Caco-2 (cell line): ENCODE data around the gene XXYLT1. TPM values are rescaled to one million over a fixed set of nuclear protein-coding genes. Genes with fewer than 3 reads are reported as not detected.

Source experiments
- BruUV-seq: library from RNA; stranded (reverse); fragments of 400-500 nt; replicated peaks from 2 replicates; lab custom pipeline; 2021; lab: Mats Ljungman, UMichigan
- CTCF ChIA-PET: fragments of 300-600 bp; sonication (Branson Sonifier 250); formaldehyde crosslinking; loops from one replicate; lab custom pipeline; 2022; ENCODE audit warnings: antibody characterized with exemption; lab: Charles Lee
- POLR2A ChIA-PET: fragments of 300-600 bp; sonication (Branson Sonifier 250); formaldehyde crosslinking; loops from one replicate; lab custom pipeline; 2022; ENCODE audit warnings: antibody characterized with exemption; lab: Charles Lee
- DNase-seq, 2 experiments: peaks; one replicate each; pipeline versions ENCODE4 v3.0.0 to v3.0.0-alpha.2; 2020 to 2022
- H3K27me3 ChIP-seq: replicated peaks from 2 replicates; pipeline ENCODE4 v1.6.0; 2011; ENCODE audit warnings: low read length; ENCODE audit not compliant: control insufficient read depth, insufficient read depth
- H3K36me3 ChIP-seq: 2 replicates; pipeline ENCODE4 v1.5.1; 2011; ENCODE audit warnings: low read length; ENCODE audit not compliant: control insufficient read depth, insufficient read depth
- H3K4me1 ChIP-seq: fragments of 250-450 bp; sonication (Bioruptor Pico); 2 replicates; pipeline ENCODE4 v1.5.1; 2020; ENCODE audit warnings: mild to moderate bottlenecking
- H3K4me3 ChIP-seq: 2 replicates; pipeline ENCODE4 v1.5.1; 2011; ENCODE audit warnings: low read depth, mild to moderate bottlenecking, control low read depth, low read length
- H3K9me3 ChIP-seq: fragments of 250-450 bp; sonication (Bioruptor Pico); 2 replicates; pipeline ENCODE4 v1.5.1; 2020; ENCODE audit warnings: mild to moderate bottlenecking, moderate library complexity
- H3K27ac Mint-ChIP-seq: one replicate; pipeline ENCODE4 v1.8.0; 2022; ENCODE audit warnings: mixed read lengths; ENCODE audit not compliant: unreplicated experiment
- H3K27me3 Mint-ChIP-seq: one replicate; pipeline ENCODE4 v1.8.0; 2022; ENCODE audit warnings: mixed read lengths; ENCODE audit not compliant: insufficient read depth, unreplicated experiment
- H3K36me3 Mint-ChIP-seq: one replicate; pipeline ENCODE4 v1.8.0; 2022; ENCODE audit warnings: mild to moderate bottlenecking, mixed read lengths; ENCODE audit not compliant: insufficient read depth, unreplicated experiment
- H3K4me1 Mint-ChIP-seq: one replicate; pipeline ENCODE4 v1.8.0; 2022; ENCODE audit warnings: low read depth, mixed read lengths; ENCODE audit not compliant: unreplicated experiment
- H3K4me3 Mint-ChIP-seq: one replicate; pipeline ENCODE4 v1.8.0; 2022; ENCODE audit warnings: mild to moderate bottlenecking, moderate library complexity, mixed read lengths; ENCODE audit not compliant: unreplicated experiment
- H3K9me3 Mint-ChIP-seq: one replicate; pipeline ENCODE4 v1.8.0; 2022; ENCODE audit warnings: mixed read lengths; ENCODE audit not compliant: unreplicated experiment
- CTCF ChIP-seq, 2 experiments: fragments of 200-600 bp in 1 of 2; IDR thresholded peaks; 1 replicate in 1 of 2; 2 replicates in 1 of 2; pipeline versions ENCODE4 v1.5.1 to v1.8.0; 2011 to 2022; ENCODE audit warnings: antibody characterized with exemption in 1 of 2, control low read depth in 1 of 2, inconsistent platforms in 1 of 2, low read depth in 1 of 2, low read length in 1 of 2, mild to moderate bottlenecking in 1 of 2, moderate library complexity in 1 of 2; ENCODE audit not compliant: insufficient read depth in 1 of 2, severe bottlenecking in 1 of 2, unreplicated experiment in 1 of 2
- intact Hi-C: fragments of 100-400 bp; cut with micrococcal nuclease; formaldehyde crosslinking; loops from one replicate; pipeline ENCODE4 v1.10.0; 2022; ENCODE audit not compliant: unreplicated experiment
- total RNA-seq: library from RNA; stranded (reverse); gene quantifications from 2 replicates; pipeline ENCODE4 v1.2.3, GENCODE V29; 2022

The XXYLT1 gene
- total RNA-seq, 1 experiment from 2014 or later: 14.2 TPM

GRCh38 chr3:195238586-195239118 lies 32.3 kb downstream of the XXYLT1 start:
- Mint-ChIP-seq H3K9me3 (peaks cover 9% of the 10 kb centered on the region), H3K27me3 (no peaks in the 10 kb centered on the region), H3K4me3 (no peak overlapping the region), H3K36me3 (peaks cover 12% of the 10 kb centered on the region), H3K4me1 (no peaks in the 10 kb centered on the region), H3K27ac (no peak overlapping the region)
- no peak for DNase-seq
- POLR2A ChIA-PET: no interaction called here
- Histone ChIP-seq H3K27me3 (no peaks in the 10 kb centered on the region), H3K36me3 (no peaks in the 10 kb centered on the region), H3K4me1 (no peaks in the 10 kb centered on the region), H3K9me3 (no peaks in the 10 kb centered on the region), H3K4me3 (no peak overlapping the region)
- intact Hi-C loops: no loop called here
- no peak for TF ChIP-seq CTCF (IDR thresholded peaks at IDR 0.05; ENCODE audit: insufficient read depth in 1 of 2, low read depth in 1 of 2, low read length in 1 of 2, severe bottlenecking in 1 of 2, unreplicated experiment in 1 of 2)
- BruUV-seq: no TSS peak
- CTCF ChIA-PET: no interaction called here

GRCh38 chr3:195238081-195238571 lies 32.8 kb downstream of the XXYLT1 start:
- CTCF ChIA-PET: no interaction called here
- no peak overlapping the region for H3K27ac Mint-ChIP-seq

GRCh38 chr3:195236801-195237570 lies 34.0 kb downstream of the XXYLT1 start:
- Mint-ChIP-seq H3K9me3 (peaks cover 17% of the 10 kb centered on the region), H3K4me1 (no peaks in the 10 kb centered on the region), H3K27me3 (no peaks in the 10 kb centered on the region), H3K27ac (no peak overlapping the region), H3K4me3 (no peak overlapping the region), H3K36me3 (peaks cover 12% of the 10 kb centered on the region)
- Histone ChIP-seq H3K4me1 (no peaks in the 10 kb centered on the region), H3K36me3 (no peaks in the 10 kb centered on the region), H3K27me3 (no peaks in the 10 kb centered on the region), H3K4me3 (no peak overlapping the region), H3K9me3 (no peaks in the 10 kb centered on the region)
- POLR2A ChIA-PET: no interaction called here
- intact Hi-C loops: no loop called here
- no TSS peak for BruUV-seq
- TF ChIP-seq CTCF (IDR thresholded peaks at IDR 0.05; ENCODE audit: insufficient read depth in 1 of 2, low read depth in 1 of 2, low read length in 1 of 2, severe bottlenecking in 1 of 2, unreplicated experiment in 1 of 2): no peak
- CTCF ChIA-PET: no interaction called here
- DNase-seq: no peak

More at GRCh38 chr3:195238081-195238571, 32.8 kb downstream of the XXYLT1 start:
- H3K9me3 Mint-ChIP-seq: peaks cover 9% of the 10 kb centered on the region
- no TSS peak for BruUV-seq
- no peak for TF ChIP-seq CTCF (IDR thresholded peaks at IDR 0.05; ENCODE audit: insufficient read depth in 1 of 2, low read depth in 1 of 2, low read length in 1 of 2, severe bottlenecking in 1 of 2, unreplicated experiment in 1 of 2)
- H3K4me1 Mint-ChIP-seq: no peaks in the 10 kb centered on the region
- Histone ChIP-seq H3K4me3 (no peak overlapping the region), H3K36me3 (no peaks in the 10 kb centered on the region), H3K4me1 (no peaks in the 10 kb centered on the region), H3K9me3 (no peaks in the 10 kb centered on the region), H3K27me3 (no peaks in the 10 kb centered on the region)
- intact Hi-C loops: no loop called here
- POLR2A ChIA-PET: no interaction called here
- peaks cover 12% of the 10 kb centered on the region for H3K36me3 Mint-ChIP-seq
- H3K27me3 Mint-ChIP-seq: no peaks in the 10 kb centered on the region
- H3K4me3 Mint-ChIP-seq: no peak overlapping the region
- no peak for DNase-seq
